PFSK-1 (cell line): ENCODE data around the gene NPM1.

Experiments
- FOXP2 ChIP-seq: optimal IDR thresholded peaks from 2 replicates; pipeline ENCODE3; 2011; ENCODE audit warnings: borderline replicate concordance, control low read depth, inconsistent platforms; ENCODE audit not compliant: insufficient read depth; ENCODE audit errors: extremely low read length, extremely low read depth
- POLR2AphosphoS5 ChIP-seq: IDR thresholded peaks from 2 replicates; pipeline ENCODE4 v1.6.1; 2012; ENCODE audit warnings: low read depth, mild to moderate bottlenecking, control low read depth, low read length, moderate library complexity
- REST ChIP-seq, 2 experiments: IDR thresholded peaks; 2 replicates each; pipeline versions ENCODE4 v1.6.1 to v1.8.0; 2011 to 2012; ENCODE audit warnings: low read depth in 2 of 2, low read length in 2 of 2, control low read depth in 1 of 2, inconsistent platforms in 1 of 2, mild to moderate bottlenecking in 1 of 2, moderate library complexity in 1 of 2; ENCODE audit not compliant: insufficient read depth in 1 of 2
- SIN3A ChIP-seq: IDR thresholded peaks from 2 replicates; pipeline ENCODE4 v1.6.1; 2012; ENCODE audit warnings: mild to moderate bottlenecking, low read length, moderate library complexity, borderline replicate concordance; ENCODE audit not compliant: insufficient read depth
- TAF1 ChIP-seq: IDR thresholded peaks from 2 replicates; pipeline ENCODE4 v1.6.1; 2012; ENCODE audit warnings: low read length, control low read depth, borderline replicate concordance; ENCODE audit not compliant: insufficient read depth

- TF ChIP-seq REST (IDR thresholded peaks at IDR 0.05; ENCODE audit: insufficient read depth in 1 of 2, low read depth in 2 of 2, low read length in 2 of 2) (no peak), SIN3A (no peak), POLR2AphosphoS5 (no peak), TAF1 (no peak), FOXP2 (no peak)
Measured at GRCh38 chr5:171340491-171340890, 47.2 kb upstream of the NPM1 start.
